ENCODE results near the gene BRCA1. TPM values are rescaled to one million over a fixed set of nuclear protein-coding genes. Genes with fewer than 3 reads are reported as not detected.

BRCA1 gene
- total and polyA plus RNA-seq, 2 donors (not counting 1 experiment from before 2014, with no cell fraction given) = 2.4 to 7.2 TPM

- peaks cover 13% of the 10 kb centered on the region for H3K4me1 Mint-ChIP-seq
- DNase-seq (peak; percentile 26), ATAC-seq (ENCODE audit: low read depth) (no peak)
- no peaks in the 10 kb centered on the region for H3K9me3 Mint-ChIP-seq (ENCODE audit: insufficient read depth)
- H3K9ac ChIP-seq (ENCODE audit: low read length) = no peak overlapping the region
- H3K27me3 ChIP-seq (replicated peaks in 1 of 4; ENCODE audit: control extremely low read depth in 1 of 4, control insufficient read depth in 3 of 4, insufficient read depth in 4 of 4, low read length in 3 of 4) = no peaks in the 10 kb centered on the region
- POLR2A ChIA-PET = interaction anchor here (0.7 to 0.8 kb wide), 4 partner anchors 21 to 307 kb away, joined by 3 to 5 read pairs (median 4); partner anchors contain the start of gene RPL27
- CTCF ChIA-PET = interaction anchor here (0.6 kb wide), 1 partner anchor 175 kb away, joined by 3 read pairs; no protein-coding TSS in a partner anchor
- H3K27ac ChIP-seq (ENCODE audit: low read length in 2 of 2) = no peak overlapping the region
- H3K4me2 ChIP-seq (replicated peaks; ENCODE audit: low read depth, low read length, poor library complexity, severe bottlenecking) = no peak overlapping the region
- H3K4me3 ChIP-seq (ENCODE audit: control extremely low read depth in 1 of 5, extremely low read depth in 1 of 5, insufficient read depth in 1 of 5, low read depth in 2 of 5, low read length in 4 of 5) = no peak overlapping the region
- H3K4me3 Mint-ChIP-seq = no peak overlapping the region
- H2AFZ ChIP-seq (ENCODE audit: insufficient read depth, low read depth, low read length, poor library complexity, severe bottlenecking) = no peak overlapping the region
- H3K36me3 ChIP-seq (replicated peaks in 1 of 2; ENCODE audit: control extremely low read depth in 1 of 2, control insufficient read depth in 1 of 2, extremely low read depth in 1 of 2, insufficient read depth in 2 of 2, low read length in 1 of 2) = no peaks in the 10 kb centered on the region
- 90% methylated on average over 3 of the region's 9 CpGs for WGBS (ENCODE audit: insufficient coverage)
- no peaks in the 10 kb centered on the region for H3K79me2 ChIP-seq (ENCODE audit: control insufficient read depth, insufficient read depth, low read length)
- peak overlapping the region; percentile 4 for H3K27ac Mint-ChIP-seq
- no peak for TF ChIP-seq CTCF (IDR thresholded peaks at IDR 0.05)
- TF ChIP-seq EZH2 (IDR thresholded peaks at IDR 0.05; ENCODE audit: borderline replicate concordance, insufficient read depth, low read depth, low read length, poor library complexity, severe bottlenecking) = no peak
- peaks cover 5 to 23% of the 10 kb centered on the region in 2 donors for H3K4me1 ChIP-seq (ENCODE audit: control insufficient read depth in 2 of 2, insufficient read depth in 2 of 2, low read length in 2 of 2)
- no peaks in the 10 kb centered on the region for H3K9me3 ChIP-seq (ENCODE audit: control extremely low read depth in 1 of 3, control insufficient read depth in 2 of 3, insufficient read depth in 1 of 3, low read length in 2 of 3)
- intact Hi-C loops (cut with micrococcal nuclease) = no loop called here
- no peaks in the 10 kb centered on the region for H4K20me1 ChIP-seq (ENCODE audit: control insufficient read depth, insufficient read depth, low read length, poor library complexity, severe bottlenecking)
- H3K27me3 Mint-ChIP-seq = no peaks in the 10 kb centered on the region
Observed at GRCh38 chr17:43027091-43028032, 97.8 kb downstream of the BRCA1 start.

- Histone ChIP-seq H3K9ac (ENCODE audit: low read length) (no peak overlapping the region), H4K20me1 (ENCODE audit: control insufficient read depth, insufficient read depth, low read length, poor library complexity, severe bottlenecking) (no peaks in the 10 kb centered on the region), H3K4me3 (ENCODE audit: control extremely low read depth in 1 of 5, extremely low read depth in 1 of 5, insufficient read depth in 1 of 5, low read depth in 2 of 5, low read length in 4 of 5) (no peak overlapping the region), H3K27me3 (replicated peaks in 1 of 4; ENCODE audit: control extremely low read depth in 1 of 4, control insufficient read depth in 3 of 4, insufficient read depth in 4 of 4, low read length in 3 of 4) (no peaks in the 10 kb centered on the region), H3K79me2 (ENCODE audit: control insufficient read depth, insufficient read depth, low read length) (no peaks in the 10 kb centered on the region), H3K27ac (ENCODE audit: low read length in 2 of 2) (no peak overlapping the region), H3K36me3 (replicated peaks in 1 of 2; ENCODE audit: control extremely low read depth in 1 of 2, control insufficient read depth in 1 of 2, extremely low read depth in 1 of 2, insufficient read depth in 2 of 2, low read length in 1 of 2) (no peaks in the 10 kb centered on the region), H3K4me1 (ENCODE audit: control insufficient read depth in 2 of 2, insufficient read depth in 2 of 2, low read length in 2 of 2) (peaks cover 5 to 24% of the 10 kb centered on the region in 2 donors), H3K9me3 (ENCODE audit: control extremely low read depth in 1 of 3, control insufficient read depth in 2 of 3, insufficient read depth in 1 of 3, low read length in 2 of 3) (no peaks in the 10 kb centered on the region), H2AFZ (ENCODE audit: insufficient read depth, low read depth, low read length, poor library complexity, severe bottlenecking) (no peak overlapping the region), H3K4me2 (replicated peaks; ENCODE audit: low read depth, low read length, poor library complexity, severe bottlenecking) (no peak overlapping the region)
- H3K9me3 Mint-ChIP-seq (ENCODE audit: insufficient read depth) = no peaks in the 10 kb centered on the region
- peak; percentile 44 for DNase-seq
- intact Hi-C loops (cut with micrococcal nuclease) = no loop called here
- no CpG with 5 or more reads among the region's 5 CpGs for WGBS (ENCODE audit: insufficient coverage)
- peak overlapping the region; percentile 50 for H3K4me3 Mint-ChIP-seq
- ChIA-PET CTCF (no interaction called here), POLR2A (interaction anchor here (0.8 kb wide), 1 partner anchor 28 kb away, joined by 4 read pairs; the partner anchor contains the start of gene RPL27)
- no peak for ATAC-seq (ENCODE audit: low read depth)
- no peaks in the 10 kb centered on the region for H3K27me3 Mint-ChIP-seq
- peak overlapping the region; percentile 74 for H3K27ac Mint-ChIP-seq
- H3K4me1 Mint-ChIP-seq = peaks cover 15% of the 10 kb centered on the region
- TF ChIP-seq EZH2 (IDR thresholded peaks at IDR 0.05; ENCODE audit: borderline replicate concordance, insufficient read depth, low read depth, low read length, poor library complexity, severe bottlenecking) = no peak
- no peak for TF ChIP-seq CTCF (IDR thresholded peaks at IDR 0.05)
Observed at GRCh38 chr17:43026595-43026994, 98.6 kb downstream of the BRCA1 start.
